Measurements from ENCODE around the gene IL11. TPM values are rescaled to one million over a fixed set of nuclear protein-coding genes. Genes with fewer than 3 reads are reported as not detected.
A peak's percentile ranks its signal among the peaks of the same experiment; 100 is the strongest.

Gene IL11
- total RNA-seq, 1 experiment from 2014 or later = 1.8 TPM

DNA sequence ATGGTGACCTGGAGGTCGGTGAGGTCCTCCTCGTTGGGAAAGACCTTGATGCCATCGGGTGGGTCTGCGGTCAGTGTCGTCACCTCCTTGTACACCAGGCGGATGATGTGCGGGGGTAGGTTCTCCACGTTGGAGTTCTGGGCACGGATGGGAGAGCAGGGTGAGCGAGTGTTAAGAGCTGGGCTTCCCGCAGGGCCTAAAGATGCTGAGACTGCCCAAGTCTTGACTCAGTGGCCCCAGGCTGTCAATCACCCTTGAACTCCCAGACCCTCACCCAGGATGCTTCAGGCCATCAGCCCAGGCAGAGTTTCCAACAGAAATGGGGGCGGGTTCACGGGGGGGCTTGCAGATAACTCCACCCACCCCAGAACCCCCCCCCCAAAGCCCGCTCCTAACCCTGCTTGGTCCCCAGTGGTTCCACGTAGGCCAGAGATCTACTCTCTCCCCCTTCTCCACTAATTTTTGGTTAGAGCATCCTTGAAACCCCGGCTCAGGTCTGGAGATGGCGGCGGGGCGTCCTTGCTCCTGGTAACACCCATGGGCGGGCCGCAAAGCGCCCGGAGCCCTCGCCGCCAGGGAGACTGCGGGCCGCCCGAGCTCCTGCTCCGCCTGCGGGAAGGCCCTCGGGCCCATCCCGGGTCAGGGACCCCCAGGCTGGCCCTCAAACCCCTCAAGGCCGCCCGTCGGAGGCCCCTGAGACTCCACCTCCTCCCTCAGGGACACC lies 36.7 kb upstream of the IL11 start:
- Mint-ChIP-seq H3K4me3 (peak overlapping the region; percentile 88), H3K36me3 (peaks cover 55% of the 10 kb centered on the region), H3K4me1 (peaks cover 34% of the 10 kb centered on the region), H3K27me3 (ENCODE audit: low read depth) (peaks cover 33% of the 10 kb centered on the region), H3K27ac (peak overlapping the region; percentile 85), H3K9me3 (peaks cover 22% of the 10 kb centered on the region)
- ATAC-seq (no peak), DNase-seq (ENCODE audit: low spot score) (no peak)
- TF ChIP-seq, protein P1, sequence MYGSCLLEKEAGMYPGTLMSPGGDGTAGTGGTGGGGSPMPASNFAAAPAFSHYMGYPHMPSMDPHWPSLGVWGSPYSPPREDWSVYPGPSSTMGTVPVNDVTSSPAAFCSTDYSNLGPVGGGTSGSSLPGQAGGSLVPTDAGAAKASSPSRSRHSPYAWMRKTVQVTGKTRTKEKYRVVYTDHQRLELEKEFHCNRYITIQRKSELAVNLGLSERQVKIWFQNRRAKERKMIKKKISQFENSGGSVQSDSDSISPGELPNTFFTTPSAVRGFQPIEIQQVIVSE (CRISPR knock-in tag; IDR thresholded peaks at IDR 0.05; ENCODE audit: borderline replicate concordance) = no peak
- TF ChIP-seq OVOL2 (CRISPR knock-in tag; IDR thresholded peaks at IDR 0.05; ENCODE audit: borderline replicate concordance) (no peak), TP53 (CRISPR knock-in tag; IDR thresholded peaks at IDR 0.05) (no peak), USF2 (CRISPR knock-in tag; IDR thresholded peaks at IDR 0.05) (no peak), AFF4 (CRISPR knock-in tag; IDR thresholded peaks at IDR 0.05; ENCODE audit: borderline replicate concordance) (no peak), ZNF219 (CRISPR knock-in tag; IDR thresholded peaks at IDR 0.05; ENCODE audit: borderline replicate concordance) (no peak), GRHL2 (CRISPR knock-in tag; IDR thresholded peaks at IDR 0.05; ENCODE audit: insufficient replicate concordance, severe bottlenecking) (no peak), PRDM15 (CRISPR knock-in tag; IDR thresholded peaks at IDR 0.05) (no peak), ESRRA (CRISPR knock-in tag; IDR thresholded peaks at IDR 0.05; ENCODE audit: borderline replicate concordance) (no peak), ZNF423 (CRISPR knock-in tag; IDR thresholded peaks at IDR 0.05) (no peak), TEAD1 (CRISPR knock-in tag; IDR thresholded peaks at IDR 0.05) (no peak), GTF2I (CRISPR knock-in tag; conservative IDR thresholded peaks at IDR 0.05) (no peak), MLX (CRISPR knock-in tag; IDR thresholded peaks at IDR 0.05) (no peak), NFE2L1 (CRISPR knock-in tag; IDR thresholded peaks at IDR 0.05) (no peak), ZNF121 (CRISPR knock-in tag; IDR thresholded peaks at IDR 0.05) (no peak), ATF1 (CRISPR knock-in tag; IDR thresholded peaks at IDR 0.05) (no peak)
- TF ChIP-seq, protein P2, sequence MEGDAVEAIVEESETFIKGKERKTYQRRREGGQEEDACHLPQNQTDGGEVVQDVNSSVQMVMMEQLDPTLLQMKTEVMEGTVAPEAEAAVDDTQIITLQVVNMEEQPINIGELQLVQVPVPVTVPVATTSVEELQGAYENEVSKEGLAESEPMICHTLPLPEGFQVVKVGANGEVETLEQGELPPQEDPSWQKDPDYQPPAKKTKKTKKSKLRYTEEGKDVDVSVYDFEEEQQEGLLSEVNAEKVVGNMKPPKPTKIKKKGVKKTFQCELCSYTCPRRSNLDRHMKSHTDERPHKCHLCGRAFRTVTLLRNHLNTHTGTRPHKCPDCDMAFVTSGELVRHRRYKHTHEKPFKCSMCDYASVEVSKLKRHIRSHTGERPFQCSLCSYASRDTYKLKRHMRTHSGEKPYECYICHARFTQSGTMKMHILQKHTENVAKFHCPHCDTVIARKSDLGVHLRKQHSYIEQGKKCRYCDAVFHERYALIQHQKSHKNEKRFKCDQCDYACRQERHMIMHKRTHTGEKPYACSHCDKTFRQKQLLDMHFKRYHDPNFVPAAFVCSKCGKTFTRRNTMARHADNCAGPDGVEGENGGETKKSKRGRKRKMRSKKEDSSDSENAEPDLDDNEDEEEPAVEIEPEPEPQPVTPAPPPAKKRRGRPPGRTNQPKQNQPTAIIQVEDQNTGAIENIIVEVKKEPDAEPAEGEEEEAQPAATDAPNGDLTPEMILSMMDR (IDR thresholded peaks at IDR 0.05) = no peak
- TF ChIP-seq, protein P3, sequence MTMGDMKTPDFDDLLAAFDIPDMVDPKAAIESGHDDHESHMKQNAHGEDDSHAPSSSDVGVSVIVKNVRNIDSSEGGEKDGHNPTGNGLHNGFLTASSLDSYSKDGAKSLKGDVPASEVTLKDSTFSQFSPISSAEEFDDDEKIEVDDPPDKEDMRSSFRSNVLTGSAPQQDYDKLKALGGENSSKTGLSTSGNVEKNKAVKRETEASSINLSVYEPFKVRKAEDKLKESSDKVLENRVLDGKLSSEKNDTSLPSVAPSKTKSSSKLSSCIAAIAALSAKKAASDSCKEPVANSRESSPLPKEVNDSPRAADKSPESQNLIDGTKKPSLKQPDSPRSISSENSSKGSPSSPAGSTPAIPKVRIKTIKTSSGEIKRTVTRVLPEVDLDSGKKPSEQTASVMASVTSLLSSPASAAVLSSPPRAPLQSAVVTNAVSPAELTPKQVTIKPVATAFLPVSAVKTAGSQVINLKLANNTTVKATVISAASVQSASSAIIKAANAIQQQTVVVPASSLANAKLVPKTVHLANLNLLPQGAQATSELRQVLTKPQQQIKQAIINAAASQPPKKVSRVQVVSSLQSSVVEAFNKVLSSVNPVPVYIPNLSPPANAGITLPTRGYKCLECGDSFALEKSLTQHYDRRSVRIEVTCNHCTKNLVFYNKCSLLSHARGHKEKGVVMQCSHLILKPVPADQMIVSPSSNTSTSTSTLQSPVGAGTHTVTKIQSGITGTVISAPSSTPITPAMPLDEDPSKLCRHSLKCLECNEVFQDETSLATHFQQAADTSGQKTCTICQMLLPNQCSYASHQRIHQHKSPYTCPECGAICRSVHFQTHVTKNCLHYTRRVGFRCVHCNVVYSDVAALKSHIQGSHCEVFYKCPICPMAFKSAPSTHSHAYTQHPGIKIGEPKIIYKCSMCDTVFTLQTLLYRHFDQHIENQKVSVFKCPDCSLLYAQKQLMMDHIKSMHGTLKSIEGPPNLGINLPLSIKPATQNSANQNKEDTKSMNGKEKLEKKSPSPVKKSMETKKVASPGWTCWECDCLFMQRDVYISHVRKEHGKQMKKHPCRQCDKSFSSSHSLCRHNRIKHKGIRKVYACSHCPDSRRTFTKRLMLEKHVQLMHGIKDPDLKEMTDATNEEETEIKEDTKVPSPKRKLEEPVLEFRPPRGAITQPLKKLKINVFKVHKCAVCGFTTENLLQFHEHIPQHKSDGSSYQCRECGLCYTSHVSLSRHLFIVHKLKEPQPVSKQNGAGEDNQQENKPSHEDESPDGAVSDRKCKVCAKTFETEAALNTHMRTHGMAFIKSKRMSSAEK (CRISPR knock-in tag; IDR thresholded peaks at IDR 0.05; ENCODE audit: borderline replicate concordance) = no peak
- TF ChIP-seq, protein P4, sequence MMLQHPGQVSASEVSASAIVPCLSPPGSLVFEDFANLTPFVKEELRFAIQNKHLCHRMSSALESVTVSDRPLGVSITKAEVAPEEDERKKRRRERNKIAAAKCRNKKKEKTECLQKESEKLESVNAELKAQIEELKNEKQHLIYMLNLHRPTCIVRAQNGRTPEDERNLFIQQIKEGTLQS (CRISPR knock-in tag; conservative IDR thresholded peaks at IDR 0.05) = no peak
- CTCF ChIA-PET = interaction anchor here (0.5 to 2.5 kb wide), 4 partner anchors 11 to 246 kb away, joined by 3 to 11 read pairs (median 4); partner anchors contain the start of gene SHISA7
- POLR2A ChIA-PET = interaction anchor here (0.6 to 2.3 kb wide), 9 partner anchors 16 to 250 kb away, joined by 3 to 8 read pairs (median 4); partner anchors contain the start of genes KMT5C and TMEM238

Data from WTC11 (cell line).